HG02840 (cell line): ENCODE measurements around the gene DNMT3A.
"Not testable (repeated sequence)": the region's sequence is repeated elsewhere in the genome, so short reads cannot be mapped to it uniquely, and the experiment has no call there.

Experiments used
- ATAC-seq: cut with Tn5 transposase; IDR thresholded peaks from one replicate; pipeline ENCODE4 v1.9.1; 2021; ENCODE audit warnings: mild to moderate bottlenecking, moderate library complexity, moderate number of reproducible peaks; ENCODE audit not compliant: unreplicated experiment, low FRiP score

DNMT3A gene

GRCh38 chr2:25290811-25291495 lies 50.8 kb downstream of the DNMT3A start:
- ATAC-seq: no peak

DNA sequence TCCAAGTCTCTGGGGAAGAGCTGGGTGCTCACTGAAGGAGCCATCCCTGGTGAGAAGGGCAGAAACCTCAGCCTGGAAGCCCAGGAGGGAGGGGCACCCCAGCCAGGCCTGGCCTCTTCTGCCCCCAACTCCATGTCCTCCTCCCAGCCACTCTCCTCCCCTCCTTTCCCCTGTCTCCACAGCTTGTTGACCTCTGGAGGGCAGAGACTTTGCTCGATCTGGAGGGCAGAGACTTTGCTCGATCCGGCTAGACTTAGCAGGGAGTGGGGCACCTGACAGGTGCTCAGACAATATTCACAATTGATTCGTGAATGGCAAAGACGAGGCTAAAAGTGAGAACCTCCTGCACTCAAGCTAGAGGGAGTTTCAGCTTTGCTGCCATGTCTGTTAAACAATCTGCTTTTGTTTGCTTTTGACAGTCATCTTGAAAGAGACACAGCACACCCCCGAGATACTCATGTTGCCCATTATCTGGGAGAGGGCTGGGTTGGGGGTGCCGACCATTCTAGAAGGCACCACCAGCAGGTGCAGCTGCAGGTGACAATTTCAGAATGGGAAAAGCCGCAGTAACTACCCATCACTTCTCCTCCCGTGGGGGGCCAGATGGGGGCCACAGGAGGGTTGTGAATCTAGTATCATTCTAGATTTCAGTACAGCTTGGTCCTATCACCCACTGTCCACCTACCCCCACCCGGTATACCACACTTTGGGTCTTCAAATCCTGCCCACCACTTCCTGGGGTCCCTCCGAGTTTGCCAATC lies 54.8 kb downstream of the DNMT3A start:
- no peak for ATAC-seq

DNA sequence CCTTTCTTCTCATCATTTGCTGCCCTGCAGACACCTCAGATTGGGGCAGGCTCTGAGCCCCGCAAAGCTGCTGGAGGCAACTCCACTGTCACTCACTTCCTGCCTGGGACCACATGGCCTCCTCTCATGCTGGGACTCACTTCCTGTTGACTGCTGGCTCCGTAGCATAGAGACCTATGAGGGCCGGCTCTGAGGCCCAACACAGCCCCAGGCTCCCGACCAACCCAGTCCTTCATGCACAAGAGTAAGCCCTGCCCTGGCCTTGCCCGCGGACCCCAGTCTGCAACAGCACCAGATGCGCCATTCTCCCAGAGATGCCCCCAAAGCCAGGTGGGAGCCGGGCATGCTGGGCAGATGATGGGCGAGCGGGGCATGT lies 55.7 kb downstream of the DNMT3A start:
- ATAC-seq: no peak

- ATAC-seq: no peak
Measured at GRCh38 chr2:25285265-25286024, 56.3 kb downstream of the DNMT3A start.

- no peak for ATAC-seq
Measured at GRCh38 chr2:25284756-25285155, 57.0 kb downstream of the DNMT3A start.

- ATAC-seq: no peak
Measured at GRCh38 chr2:25283921-25284320, 57.8 kb downstream of the DNMT3A start.

DNA sequence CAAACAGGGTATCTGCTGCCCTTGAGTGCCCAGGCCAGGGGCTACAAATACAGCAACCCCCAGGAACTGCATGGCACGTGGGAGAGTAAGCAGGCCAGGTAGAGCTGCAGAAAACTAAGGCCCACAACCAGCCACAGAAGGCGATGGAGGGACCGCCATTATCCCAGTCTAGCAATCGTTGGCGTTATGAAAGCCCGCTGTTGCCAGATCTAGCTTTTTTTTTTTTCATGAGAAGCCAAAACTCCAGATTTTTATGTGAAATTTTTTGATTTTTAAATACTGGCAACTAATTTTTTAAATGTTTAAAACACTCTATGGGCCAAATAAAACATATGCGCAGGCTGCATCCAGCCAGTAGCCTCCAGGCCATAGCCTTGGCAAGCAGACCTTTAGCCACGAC lies 59.8 kb downstream of the DNMT3A start:
- ATAC-seq: no peak

DNA sequence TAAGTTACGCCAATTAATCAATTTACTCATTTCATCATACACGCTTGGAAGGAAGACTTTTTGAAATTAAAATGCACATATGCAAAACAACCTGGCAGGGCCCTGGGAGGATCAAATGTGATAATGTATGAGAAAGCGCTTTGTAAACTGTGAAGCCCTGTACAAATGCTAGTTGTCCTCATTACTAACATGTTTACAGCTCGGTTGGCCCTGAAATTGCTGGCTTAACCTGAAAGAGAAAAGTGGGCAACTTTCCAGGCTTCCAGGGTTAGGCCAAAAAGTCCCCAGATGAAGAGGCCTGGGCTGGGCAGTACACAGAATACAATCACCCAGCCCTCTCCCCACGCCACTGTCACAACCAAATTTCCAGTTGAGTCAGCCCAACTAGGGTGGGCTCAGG lies 60.2 kb downstream of the DNMT3A start:
- no peak for ATAC-seq

- ATAC-seq: no peak
Measured at GRCh38 chr2:25280051-25280687, 61.6 kb downstream of the DNMT3A start.

DNA sequence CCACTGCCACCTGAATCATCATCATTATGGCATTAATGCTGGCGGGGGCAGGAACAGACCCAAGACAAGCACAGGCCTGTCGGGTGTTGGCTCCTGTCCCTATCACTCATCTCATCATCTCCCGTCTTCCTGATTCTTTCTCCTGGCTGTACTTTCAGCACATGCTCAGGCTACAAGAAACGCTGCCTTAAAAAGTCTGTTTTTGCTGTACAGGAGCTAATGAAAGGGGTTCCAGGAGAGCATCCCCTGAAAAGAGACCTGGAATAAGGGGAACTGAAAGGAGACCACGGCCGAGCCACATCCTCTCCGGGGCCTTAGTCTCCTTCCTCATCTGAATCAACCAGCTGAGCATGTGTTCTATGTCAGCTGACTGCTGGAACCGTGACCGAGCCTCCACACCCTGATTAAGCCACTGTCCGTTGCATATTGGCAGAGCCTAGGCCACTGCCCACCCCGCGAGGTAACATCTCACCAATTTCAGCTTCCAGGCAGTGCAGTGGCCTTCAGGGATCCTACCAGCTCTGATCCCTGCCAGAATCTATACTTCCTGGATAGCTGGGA lies 62.6 kb downstream of the DNMT3A start:
- peak; percentile 64 for ATAC-seq

DNA sequence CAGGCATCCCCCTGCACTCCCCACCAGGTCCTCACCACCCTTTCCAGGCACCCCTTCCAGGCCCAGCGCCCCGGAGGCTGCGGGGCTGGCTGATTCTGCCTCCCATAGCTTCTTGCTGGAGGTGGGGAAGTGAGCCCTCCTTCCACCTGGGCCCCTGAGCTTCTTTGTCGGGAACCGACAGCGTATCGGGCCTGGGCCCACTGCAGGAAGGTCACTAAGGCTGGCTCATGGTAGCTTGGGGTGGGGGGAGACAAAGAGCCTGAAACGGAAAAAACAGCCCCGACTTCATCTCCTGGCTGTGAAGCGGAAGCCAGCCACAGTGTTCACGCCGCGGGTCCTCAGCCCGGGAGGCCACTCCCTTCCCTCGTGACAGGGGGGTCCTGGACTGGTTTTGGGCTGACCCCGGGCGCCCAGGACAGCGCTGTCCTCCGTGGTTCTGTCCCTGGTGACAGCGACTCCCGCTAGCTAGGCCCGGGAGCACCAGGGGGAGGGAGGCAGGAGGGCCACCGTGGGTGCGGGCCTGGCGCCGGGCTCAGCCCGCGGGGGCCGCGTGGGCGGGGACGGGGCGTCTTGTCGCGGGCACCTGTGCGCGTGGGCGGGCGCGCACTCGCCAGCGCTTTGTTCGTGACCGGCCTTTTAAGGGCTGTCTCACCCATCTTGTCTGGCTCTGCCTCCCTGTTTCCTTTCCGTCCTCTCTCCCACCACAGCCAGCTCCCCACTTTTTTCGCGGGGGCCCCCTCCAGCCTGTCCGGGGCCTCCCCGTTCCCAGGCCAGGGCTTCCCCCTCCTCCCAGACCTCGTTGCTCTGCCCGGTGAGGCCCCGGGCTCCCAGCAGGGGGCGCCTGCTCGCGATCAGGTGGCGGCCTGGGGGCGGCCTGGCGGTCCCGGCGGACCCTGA lies 64.9 kb downstream of the DNMT3A start:
- peak; percentile 39 for ATAC-seq

DNA sequence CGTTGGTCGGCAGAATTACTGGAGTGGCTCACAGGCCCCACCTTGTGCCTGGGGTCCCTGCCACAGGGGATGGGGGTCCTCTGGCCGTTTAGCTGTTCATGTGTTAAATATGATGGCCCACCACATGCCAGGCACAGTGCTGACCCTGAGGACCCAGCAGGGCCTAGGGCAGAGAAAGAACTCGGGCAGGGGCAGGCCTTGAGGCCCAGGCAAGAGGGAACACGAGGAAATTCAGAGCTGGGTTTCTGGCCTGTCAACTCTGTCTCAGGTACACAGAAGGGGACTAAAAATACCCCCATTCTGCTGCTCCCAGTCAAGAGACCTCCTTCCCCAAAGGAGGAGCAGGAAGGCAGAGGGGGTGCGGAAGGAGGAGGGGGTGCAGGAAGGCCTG lies 66.2 kb downstream of the DNMT3A start:
- ATAC-seq: no peak

- no peak for ATAC-seq
Measured at GRCh38 chr2:25274868-25275574, 66.7 kb downstream of the DNMT3A start.

GRCh38 chr2:25273985-25274535 lies 67.7 kb downstream of the DNMT3A start:
- ATAC-seq: no peak

DNA sequence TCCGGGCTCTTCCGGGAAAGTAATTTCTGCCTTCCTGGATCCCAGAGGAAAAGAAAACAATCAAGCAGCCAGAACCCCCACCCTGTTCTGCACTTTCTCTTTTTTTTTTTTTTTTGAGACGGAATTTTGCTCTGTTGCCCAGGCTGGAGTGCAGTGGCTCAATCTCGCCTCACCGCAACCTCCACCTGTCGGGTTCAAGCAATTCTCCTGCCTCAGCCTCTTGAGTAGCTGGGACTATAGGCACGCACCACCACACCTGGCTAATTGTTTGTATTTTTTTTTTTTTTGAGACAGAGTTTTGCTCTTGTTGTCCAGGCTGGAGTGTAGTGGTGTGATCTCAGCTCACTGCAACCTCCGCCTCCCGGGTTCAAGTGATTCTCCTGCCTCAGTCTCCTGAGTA lies 69.0 kb downstream of the DNMT3A start:
- ATAC-seq: not testable (repeated sequence)

DNA sequence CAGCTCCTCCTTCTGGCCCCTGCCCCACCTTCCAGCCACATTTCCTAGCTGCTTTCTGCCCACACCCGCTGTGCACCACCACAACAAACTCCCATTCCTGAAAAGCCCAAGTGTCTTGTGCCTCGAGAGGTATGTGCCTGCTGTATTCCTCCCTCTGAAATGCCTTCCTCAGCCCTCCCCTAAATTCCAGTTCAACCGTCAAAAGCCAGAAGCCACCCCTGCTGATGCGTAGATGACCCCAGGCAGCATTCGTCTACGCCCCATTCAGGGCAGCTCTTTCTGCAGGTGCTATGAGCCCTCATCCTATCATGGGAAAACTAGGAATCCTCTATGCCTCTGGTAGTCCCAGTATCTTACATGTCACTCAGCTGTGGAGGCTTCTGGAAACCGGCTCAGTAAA lies 71.7 kb downstream of the DNMT3A start:
- no peak for ATAC-seq

GRCh38 chr2:25269233-25269632 lies 72.5 kb downstream of the DNMT3A start:
- ATAC-seq: no peak

GRCh38 chr2:25268139-25268538 lies 73.6 kb downstream of the DNMT3A start:
- ATAC-seq: no peak

DNA sequence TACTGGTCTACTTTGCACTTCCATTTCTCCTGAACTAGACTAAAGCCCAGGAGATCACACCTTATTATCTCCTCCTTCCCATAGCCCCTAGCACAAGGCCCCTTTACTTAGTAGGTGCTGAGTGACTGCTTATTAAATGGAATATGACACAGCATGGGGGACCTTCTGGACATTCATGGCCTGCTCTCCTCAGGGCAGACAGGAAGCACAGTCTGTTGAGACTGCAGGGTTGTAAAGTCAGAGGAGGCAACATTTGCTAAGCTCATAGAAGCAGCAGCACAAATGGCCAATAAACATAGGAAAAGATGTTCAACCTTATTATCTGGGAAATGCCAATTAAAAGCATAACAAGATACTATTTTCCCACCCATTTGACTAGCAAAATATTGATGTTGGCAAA lies 75.3 kb downstream of the DNMT3A start:
- ATAC-seq: no peak
